ENCODE data around the gene VTI1A. TPM values are rescaled to one million over a fixed set of nuclear protein-coding genes. Genes with fewer than 3 reads are reported as not detected.
A peak's percentile ranks its signal among the peaks of the same experiment; 100 is the strongest.

The VTI1A gene
- total RNA-seq, 1 donor from 2014 or later: 32.6 TPM

GRCh38 chr10:112680586-112680985 lies 233.6 kb downstream of the VTI1A start:
- Mint-ChIP-seq H3K27me3 (no peaks in the 10 kb centered on the region), H3K4me3 (no peak overlapping the region), H3K9me3 (peaks cover 5% of the 10 kb centered on the region), H3K27ac (no peak overlapping the region), H3K4me1 (ENCODE audit: unreplicated experiment) (no peaks in the 10 kb centered on the region), H3K36me3 (no peaks in the 10 kb centered on the region)
- DNase-seq (ENCODE audit: extremely low spot score, unreplicated experiment): no peak
- no peak for TF ChIP-seq CTCF (conservative IDR thresholded peaks at IDR 0.05)

GRCh38 chr10:112687647-112688046 lies 240.6 kb downstream of the VTI1A start:
- no peak overlapping the region for H3K4me3 Mint-ChIP-seq
- H3K36me3 Mint-ChIP-seq: peaks cover 3% of the 10 kb centered on the region
- peaks cover 11% of the 10 kb centered on the region for H3K4me1 Mint-ChIP-seq (ENCODE audit: unreplicated experiment)
- no peak for TF ChIP-seq CTCF (conservative IDR thresholded peaks at IDR 0.05)
- no peak for DNase-seq (ENCODE audit: extremely low spot score, unreplicated experiment)
- H3K27ac Mint-ChIP-seq: no peak overlapping the region
- H3K27me3 Mint-ChIP-seq: no peaks in the 10 kb centered on the region
- H3K9me3 Mint-ChIP-seq: peaks cover 9% of the 10 kb centered on the region

- DNase-seq (ENCODE audit: extremely low spot score, unreplicated experiment): no peak
- peak overlapping the region; percentile 46 for H3K27ac Mint-ChIP-seq
- peak; percentile 62 for TF ChIP-seq CTCF (conservative IDR thresholded peaks at IDR 0.05)
Observed at GRCh38 chr10:112689327-112690072, 242.5 kb downstream of the VTI1A start.

GRCh38 chr10:112695539-112695938 lies 248.5 kb downstream of the VTI1A start:
- H3K36me3 Mint-ChIP-seq: peaks cover 5% of the 10 kb centered on the region
- H3K27ac Mint-ChIP-seq: no peak overlapping the region
- no peaks in the 10 kb centered on the region for H3K27me3 Mint-ChIP-seq
- peaks cover 17% of the 10 kb centered on the region for H3K4me1 Mint-ChIP-seq (ENCODE audit: unreplicated experiment)
- no peak overlapping the region for H3K4me3 Mint-ChIP-seq
- no peak for TF ChIP-seq CTCF (conservative IDR thresholded peaks at IDR 0.05)
- no peak for DNase-seq (ENCODE audit: extremely low spot score, unreplicated experiment)
- no peaks in the 10 kb centered on the region for H3K9me3 Mint-ChIP-seq

More at GRCh38 chr10:112689327-112690072, 242.5 kb downstream of the VTI1A start:
- peaks cover 9% of the 10 kb centered on the region for H3K9me3 Mint-ChIP-seq
- H3K4me3 Mint-ChIP-seq: no peak overlapping the region
- peaks cover 11% of the 10 kb centered on the region for H3K4me1 Mint-ChIP-seq (ENCODE audit: unreplicated experiment)
- peaks cover 3% of the 10 kb centered on the region for H3K36me3 Mint-ChIP-seq
- no peaks in the 10 kb centered on the region for H3K27me3 Mint-ChIP-seq

- H3K36me3 Mint-ChIP-seq: peaks cover 3% of the 10 kb centered on the region
- peaks cover 18% of the 10 kb centered on the region for H3K4me1 Mint-ChIP-seq (ENCODE audit: unreplicated experiment)
- DNase-seq (ENCODE audit: extremely low spot score, unreplicated experiment): no peak
- no peak for TF ChIP-seq CTCF (conservative IDR thresholded peaks at IDR 0.05)
- no peak overlapping the region for H3K27ac Mint-ChIP-seq
- H3K9me3 Mint-ChIP-seq: no peaks in the 10 kb centered on the region
- H3K27me3 Mint-ChIP-seq: no peaks in the 10 kb centered on the region
- no peak overlapping the region for H3K4me3 Mint-ChIP-seq
Observed at GRCh38 chr10:112696592-112696991, 249.6 kb downstream of the VTI1A start.
